ENCODE data around the gene KCTD10.
A peak's percentile ranks its signal among the peaks of the same experiment; 100 is the strongest.

Gene KCTD10

DNA sequence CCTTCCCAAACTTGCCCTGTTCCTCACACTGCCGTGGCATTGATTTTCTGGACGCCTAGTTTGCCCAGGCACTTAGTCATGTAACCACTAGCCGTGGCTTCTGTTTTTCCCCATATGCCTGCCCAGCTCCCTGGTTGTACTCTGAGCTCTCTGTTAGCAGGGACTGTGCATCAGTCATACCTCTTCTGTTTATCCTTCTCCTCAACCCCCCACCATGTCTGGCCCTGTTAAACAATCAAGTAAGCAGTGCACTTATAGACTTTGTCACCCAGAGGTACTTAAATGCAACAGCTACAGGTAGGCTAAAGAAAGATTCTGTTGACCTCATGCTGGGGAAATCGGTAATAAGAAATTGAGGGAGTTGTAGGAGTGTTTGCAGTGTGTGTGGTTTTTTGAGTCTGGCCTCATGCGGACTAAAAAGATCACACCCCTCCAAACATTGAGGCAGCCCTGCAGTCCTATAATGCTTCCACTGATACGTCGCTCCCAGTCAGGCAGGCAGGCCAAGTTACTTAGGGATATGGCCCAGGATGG, 17.3 kb upstream of the KCTD10 start:
- peak; percentile 60 for DNase-seq (ENCODE audit: low read depth, low spot score)

DNA sequence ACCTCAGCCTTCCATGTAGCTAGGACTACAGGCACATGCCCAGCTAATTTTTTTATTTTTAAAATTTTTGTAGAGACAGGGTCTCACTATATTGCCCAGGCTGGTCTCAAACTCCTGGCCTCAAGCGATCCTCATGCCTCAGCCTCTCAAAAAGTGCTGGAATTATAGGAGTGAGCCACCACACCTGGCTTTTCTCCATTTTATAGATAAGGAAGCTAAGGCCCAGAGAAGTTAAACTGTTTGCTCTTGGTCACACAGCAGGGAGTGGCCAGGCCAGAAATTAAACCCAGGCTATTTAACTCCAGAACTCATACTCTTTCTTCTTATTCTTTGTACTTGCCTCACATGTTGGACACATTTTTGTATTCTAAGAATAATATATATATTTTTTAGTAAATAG, 16.8 kb upstream of the KCTD10 start:
- no peak for DNase-seq (ENCODE audit: low read depth, low spot score)

DNA sequence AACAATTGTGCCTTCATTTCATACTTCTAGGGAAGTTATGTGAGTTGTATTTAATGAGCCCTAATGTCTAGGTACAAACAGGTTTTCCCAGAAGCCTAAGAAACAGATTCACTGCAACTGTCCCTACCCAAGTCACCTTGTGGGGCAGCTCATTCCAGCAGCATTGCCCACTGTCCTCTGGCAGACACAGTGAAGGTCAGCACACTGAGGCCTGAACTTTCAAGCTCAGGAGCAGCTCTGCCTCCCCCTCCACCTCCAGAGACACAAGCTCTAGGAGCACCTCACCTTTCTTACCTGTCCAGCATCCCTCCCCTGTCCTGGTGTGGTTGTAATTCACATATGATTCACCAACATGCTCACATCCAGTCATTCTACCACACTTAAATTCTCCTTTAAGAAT, 16.0 kb upstream of the KCTD10 start:
- DNase-seq (ENCODE audit: low read depth, low spot score): no peak

DNA sequence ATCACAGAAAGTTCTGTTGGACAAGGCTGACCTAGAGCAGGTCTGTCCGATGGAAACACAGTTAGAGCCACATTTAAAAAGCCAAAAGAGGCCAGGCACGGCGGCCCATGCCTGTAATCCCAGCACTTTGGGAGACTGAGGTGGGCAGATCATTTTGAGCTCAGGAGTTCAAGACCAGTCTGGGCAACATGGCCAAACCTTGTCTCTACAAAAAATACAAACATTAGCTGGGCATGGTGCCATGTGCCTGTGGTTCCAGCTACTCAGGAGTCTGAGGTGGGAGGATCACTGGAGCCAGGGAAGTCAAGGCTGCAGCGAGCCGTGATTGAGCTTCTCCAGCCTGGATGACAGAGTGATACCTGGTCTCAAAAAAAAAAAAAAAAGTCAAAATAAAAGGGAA, 15.3 kb upstream of the KCTD10 start:
- DNase-seq (ENCODE audit: low read depth, low spot score): peak; percentile 59

DNA sequence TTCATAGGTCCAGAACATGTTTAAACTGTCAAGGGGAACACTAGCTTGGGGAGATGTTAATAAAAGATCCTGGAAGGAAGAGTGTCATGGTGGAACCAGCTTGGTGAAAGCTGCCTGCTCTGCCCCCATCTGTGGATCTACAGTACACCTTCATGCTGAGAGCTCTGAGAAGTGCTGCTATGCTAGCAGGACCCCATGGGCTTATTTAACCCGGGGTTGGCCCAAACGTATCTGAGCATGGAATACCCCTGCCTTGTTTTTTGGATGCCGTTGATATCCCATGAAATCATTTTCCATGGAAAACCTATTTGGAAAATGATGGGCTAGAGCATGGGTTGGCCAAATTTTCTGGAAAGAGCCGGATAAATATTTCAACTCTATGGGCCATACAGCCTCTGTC, 14.6 kb upstream of the KCTD10 start:
- DNase-seq (ENCODE audit: low read depth, low spot score): no peak

DNA sequence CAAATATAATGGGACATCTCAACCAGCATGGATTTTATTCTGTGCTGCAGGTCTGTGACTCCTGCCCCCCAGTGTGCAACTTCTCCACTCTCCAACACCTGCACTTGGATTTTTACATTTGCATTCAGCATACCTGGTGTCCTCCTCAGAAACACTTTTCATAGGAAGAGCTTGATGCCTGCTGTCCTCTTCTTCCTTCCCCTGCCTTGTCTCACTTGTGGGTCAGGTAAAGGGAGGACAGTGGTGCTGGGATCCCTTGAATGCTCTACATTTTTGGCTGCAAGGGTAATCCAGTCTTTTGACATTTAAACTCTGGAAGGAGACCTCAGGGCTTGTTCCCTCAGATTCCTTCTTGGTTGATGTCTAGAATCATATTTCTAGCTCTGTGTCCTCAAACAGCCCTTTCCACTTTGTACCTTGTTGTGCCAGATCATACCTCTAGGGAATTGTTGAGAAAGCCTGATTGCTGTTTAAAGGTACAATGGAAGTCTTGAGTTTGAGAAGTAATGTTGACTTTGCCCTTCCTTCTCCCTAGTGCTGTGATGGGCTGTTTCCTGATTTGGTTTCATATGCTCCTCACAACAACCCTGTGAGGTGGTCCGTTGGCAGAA, 13.0 kb upstream of the KCTD10 start:
- no peak for DNase-seq (ENCODE audit: low read depth, low spot score)

DNA sequence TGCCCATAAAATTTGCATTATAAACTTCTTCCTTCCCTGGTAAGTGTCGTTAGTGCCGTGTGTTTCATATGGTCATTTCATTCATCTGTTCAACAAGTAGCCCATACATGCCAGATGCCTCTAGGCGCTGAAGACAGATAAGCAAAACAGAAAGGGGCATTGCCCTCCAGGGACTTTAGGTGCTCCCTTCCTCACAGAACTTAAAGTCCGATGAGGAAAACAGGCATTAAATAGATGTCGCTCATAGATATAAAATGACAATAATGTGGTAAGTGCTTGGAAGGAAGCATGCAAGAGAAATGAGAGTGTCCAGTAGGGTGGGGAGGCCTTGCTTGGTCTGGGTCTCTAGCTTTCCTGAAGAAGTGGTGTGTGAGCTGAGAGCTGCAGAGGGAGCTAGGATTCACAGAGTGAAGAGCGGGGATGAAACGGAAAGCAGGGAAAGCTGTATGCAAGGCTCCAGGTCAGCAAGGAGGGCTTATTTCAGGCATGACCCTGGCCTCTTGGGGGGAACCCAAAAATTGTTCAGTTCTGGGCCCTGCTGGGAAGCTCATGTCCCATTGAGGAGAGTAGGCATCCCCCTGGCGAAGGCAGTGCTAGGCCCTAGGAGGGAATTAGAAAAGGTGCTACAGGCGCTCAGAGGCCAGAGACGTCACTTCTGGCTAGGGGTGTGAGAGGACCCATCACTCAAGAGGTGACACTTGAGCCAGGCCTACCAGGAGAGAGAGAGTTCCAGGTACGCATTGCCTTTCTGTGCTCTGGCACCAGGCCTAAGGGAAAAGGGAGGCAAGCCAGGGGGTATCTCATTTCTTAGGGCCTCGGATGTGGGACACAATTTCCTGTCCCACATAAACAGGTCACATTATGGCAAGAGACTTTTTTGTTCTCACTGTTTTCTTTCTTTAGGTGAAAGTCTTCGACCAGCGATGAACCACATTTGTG, 12.2 kb upstream of the KCTD10 start:
- no peak for DNase-seq (ENCODE audit: low read depth, low spot score)

DNA sequence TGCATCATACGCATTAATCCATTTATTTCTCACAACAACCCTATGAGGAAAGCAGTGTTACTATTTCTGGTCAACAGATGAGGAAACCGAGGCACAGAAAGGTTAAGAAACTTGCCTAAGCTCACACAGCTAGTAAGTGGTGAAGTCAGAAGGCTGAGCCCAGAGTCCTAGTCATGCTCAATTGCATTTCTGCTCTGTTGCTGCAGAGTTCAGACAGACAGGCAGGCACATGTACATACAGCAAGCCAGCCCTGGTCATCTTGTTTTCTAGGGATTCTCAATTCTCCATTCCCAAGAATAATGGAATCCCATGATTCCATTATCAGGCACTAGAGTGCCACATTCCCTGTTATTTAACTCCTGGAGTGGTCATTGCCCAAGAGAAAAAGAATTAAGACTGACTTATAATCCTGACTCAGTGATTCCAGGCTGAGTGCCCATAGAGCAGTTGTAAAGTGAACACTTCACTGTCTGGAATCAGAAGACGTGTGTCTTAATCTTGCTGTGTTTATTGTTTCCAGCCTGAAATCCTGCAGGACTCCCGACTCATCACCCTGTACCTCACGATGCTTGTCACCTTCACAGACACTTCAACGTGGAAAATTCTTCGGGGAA, 11.1 kb upstream of the KCTD10 start:
- no peak for DNase-seq (ENCODE audit: low read depth, low spot score)

DNA sequence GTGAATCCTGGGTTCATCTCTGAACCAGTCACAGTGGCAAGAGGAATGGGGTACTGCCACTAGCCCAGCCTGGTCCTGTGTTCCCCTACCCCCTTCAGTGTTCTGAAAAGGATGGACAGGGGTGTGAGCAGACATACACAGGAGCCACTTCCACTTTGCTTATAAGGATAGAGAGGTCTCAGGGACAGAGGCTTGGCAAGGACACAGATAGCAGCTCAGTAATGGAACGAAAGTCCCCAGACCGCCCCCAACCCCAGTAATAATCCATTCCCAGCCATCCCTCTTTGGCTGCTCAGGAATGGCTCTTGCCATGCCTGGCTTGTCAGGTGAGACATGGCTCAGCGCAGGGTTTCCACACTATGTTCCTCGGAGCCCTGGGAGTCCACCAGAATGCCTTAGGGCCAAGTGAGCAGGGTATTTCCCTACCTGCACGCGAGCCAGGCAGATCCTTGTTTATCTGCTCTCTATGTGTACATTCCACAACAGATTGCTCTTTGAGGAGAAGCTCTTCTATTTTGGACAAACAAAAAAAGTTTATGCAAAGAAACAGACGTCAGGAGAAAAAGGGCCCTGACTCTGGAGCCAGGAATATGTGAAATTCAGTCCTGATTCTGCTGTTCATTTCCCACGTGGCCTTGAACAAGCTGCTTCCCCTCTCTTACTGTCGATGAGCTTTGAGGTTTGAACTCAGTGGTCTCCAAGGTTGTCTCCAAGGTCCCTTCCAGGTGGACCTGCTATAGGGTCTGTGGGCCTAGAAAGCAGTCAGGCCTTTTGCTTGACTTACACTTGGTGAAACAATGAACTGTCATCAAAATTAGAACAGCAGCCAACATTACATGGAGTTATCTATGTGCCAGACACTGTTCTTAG, 10.3 kb upstream of the KCTD10 start:
- DNase-seq (ENCODE audit: low read depth, low spot score): no peak

DNA sequence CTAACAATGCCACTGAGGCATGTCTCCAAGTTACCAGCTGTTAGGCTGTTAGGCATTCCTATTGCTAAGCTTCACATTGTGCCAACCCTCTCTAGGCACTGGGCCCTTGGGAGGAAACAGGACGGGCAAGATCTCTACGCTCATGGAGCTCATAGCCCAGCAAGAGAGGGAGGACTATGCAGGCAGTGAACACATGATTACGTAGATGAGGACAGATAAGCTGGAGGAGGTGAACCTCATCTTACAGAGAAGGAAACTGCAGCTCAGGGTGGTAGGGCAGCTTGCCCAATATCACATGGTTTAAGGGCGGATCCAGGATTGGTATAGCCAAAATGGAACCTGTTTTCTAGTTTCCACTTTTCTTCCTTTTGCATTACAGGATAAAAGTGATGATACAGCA, 8.1 kb upstream of the KCTD10 start:
- no peak for DNase-seq (ENCODE audit: low read depth, low spot score)

DNA sequence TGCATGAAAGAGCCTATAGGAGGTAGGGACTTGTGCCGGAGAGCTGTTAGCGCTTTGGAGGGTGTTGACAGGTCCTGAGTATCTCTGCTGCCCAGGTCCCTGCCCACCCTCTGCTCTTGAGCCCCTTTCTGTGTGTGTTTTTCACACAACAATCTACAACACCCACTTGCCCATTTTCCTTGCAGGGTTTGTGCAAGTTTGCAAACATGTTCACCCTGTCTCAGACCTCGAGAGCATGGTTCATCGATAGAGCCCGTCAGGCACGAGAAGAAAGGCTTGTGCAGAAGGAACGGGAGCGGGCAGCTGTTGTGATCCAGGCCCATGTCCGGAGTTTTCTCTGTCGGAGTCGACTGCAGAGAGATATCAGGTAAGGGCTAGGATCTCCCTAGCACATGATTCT, 6.2 kb upstream of the KCTD10 start:
- no peak for DNase-seq (ENCODE audit: low read depth, low spot score)

DNA sequence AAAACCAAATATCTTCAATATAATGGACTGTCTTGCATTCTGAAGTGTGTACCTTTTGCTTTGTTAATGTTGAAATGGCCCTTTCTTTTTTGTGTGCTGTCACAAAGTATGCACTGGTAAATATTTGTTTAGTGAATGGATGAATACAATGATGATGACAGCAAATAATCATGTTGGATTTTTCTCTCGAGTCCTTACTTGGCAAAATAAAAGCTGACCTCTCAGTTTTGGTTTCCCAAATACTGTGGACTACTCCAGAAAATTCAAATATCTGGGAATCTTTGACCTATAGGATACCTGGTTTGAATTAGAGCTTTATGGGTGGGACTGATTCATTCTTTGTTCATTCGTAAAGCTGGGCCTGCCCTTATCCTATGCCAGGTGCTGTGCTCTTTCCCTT, 5.8 kb upstream of the KCTD10 start:
- DNase-seq (ENCODE audit: low read depth, low spot score): no peak

DNA sequence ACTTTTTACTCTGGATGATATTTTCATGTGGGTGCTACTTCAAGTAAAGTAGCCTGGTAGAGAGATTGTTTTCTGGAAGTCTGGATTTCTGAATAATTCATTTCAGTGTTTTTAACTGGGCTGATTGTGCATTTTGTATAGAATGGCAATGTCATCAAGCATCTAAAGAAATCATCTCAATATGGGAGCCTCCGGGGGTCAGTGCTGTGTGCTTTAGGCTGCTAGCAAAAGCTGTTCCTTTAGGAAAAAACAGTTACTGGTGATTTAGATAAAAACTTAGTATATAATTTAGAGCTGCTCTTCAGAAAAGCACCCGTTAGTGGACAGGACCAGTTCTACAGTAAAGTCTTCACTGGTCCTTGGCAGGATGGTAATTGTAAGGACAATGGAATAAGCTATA, 5.4 kb upstream of the KCTD10 start:
- DNase-seq (ENCODE audit: low read depth, low spot score): no peak

DNA sequence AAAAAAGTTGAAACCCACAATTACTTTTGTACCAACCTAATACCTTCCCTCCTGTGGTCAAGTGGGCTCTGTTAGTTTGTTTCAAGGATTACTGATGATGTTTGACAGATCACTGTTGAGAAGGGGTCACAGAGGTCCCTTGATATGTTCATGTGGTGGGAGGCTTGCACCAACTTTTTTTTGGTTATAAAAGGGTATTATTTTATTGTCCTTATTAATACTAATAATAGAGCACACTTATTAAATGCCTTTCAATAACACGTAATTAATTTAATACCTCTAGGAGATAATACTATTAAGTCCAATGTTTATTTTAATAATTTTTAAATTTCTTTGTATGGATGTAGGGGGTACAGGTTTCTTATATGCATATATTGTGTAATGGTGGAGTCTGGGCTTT, 4.8 kb upstream of the KCTD10 start:
- no peak for DNase-seq (ENCODE audit: low read depth, low spot score)

DNA sequence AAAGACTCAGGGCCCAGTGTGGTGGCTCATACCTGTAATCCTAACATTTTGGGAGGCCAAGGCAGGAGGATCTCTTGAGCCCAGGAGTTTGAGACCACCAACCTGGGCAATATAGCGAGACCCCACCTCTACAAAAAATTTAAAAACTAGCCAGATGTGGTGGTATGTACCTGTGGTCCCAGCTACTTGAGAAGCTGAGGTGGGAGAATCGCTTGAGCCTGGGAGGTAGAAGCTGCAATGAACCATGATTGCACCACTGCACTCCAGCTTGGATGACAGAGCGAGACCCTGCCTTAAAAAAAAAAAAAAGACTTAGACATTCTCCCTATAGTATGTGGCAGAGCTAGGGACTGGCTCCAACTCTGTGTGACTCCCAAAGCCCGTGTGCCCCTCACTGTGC, 3.3 kb upstream of the KCTD10 start:
- no peak for DNase-seq (ENCODE audit: low read depth, low spot score)

DNA sequence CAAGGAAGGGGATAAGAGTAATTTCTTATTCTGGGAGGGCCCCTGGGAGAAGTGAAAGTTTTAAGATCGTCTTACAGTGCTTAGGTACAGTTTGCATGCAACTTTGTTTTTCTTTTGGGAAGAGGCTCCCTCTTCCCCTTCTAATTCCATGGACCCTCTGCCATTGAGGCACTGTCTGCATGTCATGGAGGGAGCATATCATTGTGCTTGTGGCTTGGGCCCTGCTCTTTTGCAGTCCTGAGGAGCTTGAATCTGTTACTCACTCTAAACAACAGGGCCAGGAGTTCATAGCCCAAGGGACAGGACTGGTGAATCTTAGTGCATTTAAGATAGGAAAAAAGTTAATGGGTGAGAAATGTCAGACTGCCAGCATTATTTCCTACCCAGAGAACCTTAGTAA, 2.7 kb upstream of the KCTD10 start:
- DNase-seq (ENCODE audit: low read depth, low spot score): no peak

DNA sequence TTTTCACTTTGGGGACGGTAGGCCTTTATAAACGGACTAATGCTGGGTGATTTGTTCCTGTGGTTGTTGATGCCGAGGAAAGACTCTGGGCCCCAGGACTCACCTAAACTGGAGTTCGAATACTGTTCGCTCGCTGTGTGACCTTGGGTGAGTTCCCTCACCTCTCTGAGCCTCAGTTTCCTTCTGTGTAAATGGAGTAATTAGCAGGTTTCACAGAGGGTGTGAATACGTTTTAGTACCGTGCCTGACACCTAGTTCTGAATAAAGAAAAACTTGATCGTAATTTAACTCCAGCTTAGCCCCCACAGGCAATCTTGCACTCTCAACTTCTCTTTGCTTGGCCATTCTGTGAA, 839 bp upstream of the KCTD10 start:
- DNase-seq (ENCODE audit: low read depth, low spot score): no peak

DNA sequence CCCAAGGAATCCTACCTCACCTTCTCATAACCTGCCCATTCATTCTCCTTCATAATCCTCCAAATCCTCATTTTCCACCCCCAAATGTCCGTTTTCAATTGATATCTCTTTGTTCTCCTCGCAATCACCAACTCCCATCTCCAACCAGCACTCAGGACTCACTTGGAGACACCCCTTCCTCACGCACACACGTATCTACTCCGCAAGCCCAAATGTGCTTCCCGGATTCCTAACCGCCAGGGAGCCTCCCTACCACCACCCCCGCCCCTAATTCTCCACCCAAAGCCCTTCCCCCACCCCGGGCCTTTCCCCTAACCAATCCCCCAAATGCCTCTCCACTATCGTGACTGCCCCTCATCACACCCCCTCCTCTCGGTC, 304 bp downstream of the KCTD10 start:
- DNase-seq (ENCODE audit: low read depth, low spot score): no peak

DNA sequence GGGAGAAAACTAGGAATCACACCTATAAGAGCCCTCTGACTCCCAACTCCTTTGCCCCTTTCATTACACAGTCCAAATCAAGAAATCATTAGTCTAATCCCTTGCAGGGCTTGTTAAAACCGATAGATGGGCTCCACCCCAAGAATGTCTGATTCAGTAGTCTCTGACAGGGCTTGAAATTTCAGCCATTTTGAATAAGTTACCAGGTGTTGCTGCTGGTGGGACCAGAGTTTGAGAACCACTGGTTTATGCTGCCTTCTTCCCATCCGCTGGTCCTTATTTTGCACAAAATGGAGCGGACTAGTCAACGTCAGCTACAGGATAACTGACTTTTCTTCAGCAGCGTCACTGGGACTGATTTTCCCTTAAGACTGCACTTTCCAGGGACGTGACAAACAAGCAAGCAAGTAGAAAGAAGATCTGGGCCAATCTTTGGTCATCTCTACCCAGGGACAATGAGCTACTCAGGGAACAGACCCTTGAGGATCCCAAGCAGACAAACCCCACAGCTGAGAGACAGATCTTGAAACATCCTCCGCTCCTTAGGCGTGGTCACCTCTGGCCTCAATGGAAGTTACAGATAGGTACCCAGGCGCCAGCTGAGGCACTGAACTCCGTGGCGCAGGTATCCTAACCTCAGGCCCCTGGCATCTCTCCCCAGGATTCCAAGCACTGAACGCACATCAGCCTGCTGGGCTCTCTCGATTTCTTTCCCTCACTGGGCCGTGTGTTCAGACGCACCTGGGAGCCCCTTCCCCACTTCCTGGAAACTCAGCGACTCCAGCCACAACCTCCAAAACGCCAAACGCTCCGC, 900 bp downstream of the KCTD10 start:
- DNase-seq (ENCODE audit: low read depth, low spot score): peak; percentile 49

DNA sequence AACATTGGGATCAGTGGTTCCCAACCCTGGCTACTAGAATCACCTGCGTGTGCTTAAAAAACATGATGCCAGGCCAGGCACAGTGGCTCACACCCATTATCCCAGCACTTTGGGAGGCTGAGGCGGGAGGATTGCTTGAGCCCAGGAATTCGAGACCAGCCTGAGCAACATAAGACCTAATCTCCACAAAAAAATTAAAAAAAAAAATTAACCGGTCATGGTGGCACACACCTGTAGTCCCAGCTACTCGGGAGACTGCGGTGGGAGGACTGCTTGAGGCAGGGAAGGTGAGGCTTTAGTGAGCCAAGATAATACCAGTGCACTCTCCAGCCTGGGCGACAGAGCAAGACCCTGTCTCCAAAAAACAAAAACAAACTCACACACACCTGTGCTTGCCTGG, 2.0 kb downstream of the KCTD10 start:
- DNase-seq (ENCODE audit: low read depth, low spot score): no peak
